ENCODE measurements around the gene TIGIT.

- TF ChIP-seq, protein P1, sequence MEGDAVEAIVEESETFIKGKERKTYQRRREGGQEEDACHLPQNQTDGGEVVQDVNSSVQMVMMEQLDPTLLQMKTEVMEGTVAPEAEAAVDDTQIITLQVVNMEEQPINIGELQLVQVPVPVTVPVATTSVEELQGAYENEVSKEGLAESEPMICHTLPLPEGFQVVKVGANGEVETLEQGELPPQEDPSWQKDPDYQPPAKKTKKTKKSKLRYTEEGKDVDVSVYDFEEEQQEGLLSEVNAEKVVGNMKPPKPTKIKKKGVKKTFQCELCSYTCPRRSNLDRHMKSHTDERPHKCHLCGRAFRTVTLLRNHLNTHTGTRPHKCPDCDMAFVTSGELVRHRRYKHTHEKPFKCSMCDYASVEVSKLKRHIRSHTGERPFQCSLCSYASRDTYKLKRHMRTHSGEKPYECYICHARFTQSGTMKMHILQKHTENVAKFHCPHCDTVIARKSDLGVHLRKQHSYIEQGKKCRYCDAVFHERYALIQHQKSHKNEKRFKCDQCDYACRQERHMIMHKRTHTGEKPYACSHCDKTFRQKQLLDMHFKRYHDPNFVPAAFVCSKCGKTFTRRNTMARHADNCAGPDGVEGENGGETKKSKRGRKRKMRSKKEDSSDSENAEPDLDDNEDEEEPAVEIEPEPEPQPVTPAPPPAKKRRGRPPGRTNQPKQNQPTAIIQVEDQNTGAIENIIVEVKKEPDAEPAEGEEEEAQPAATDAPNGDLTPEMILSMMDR (conservative IDR thresholded peaks at IDR 0.05; ENCODE audit: low read depth, low read length), result no peak
- TF ChIP-seq EZH2 (IDR thresholded peaks at IDR 0.05; ENCODE audit: borderline replicate concordance, low read depth, low read length, poor library complexity, severe bottlenecking), result no peak
These were observed 57.4 kb downstream of the TIGIT start for GRCh38 chr3:114351123-114351821.

All from A673 (cell line).